Psoas muscle (tissue), 8 donors: ENCODE results near the gene MB. TPM values are rescaled to one million over a fixed set of nuclear protein-coding genes. Genes with fewer than 3 reads are reported as not detected.

Source experiments
- ATAC-seq, 4 donors: fragments of 200-7000 bp; cut with Tn5 transposase; one replicate each; pipeline ENCODE4 v1.9.1; 2020; ENCODE audit warnings: moderate library complexity in 3 of 4, mild to moderate bottlenecking in 2 of 4
- DNase-seq, 2 donors: peaks; one replicate each; pipeline ENCODE4 v3.0.0-alpha.2; 2020
- H3K27ac ChIP-seq: fragments of 200-600 bp; one replicate; pipeline ENCODE4 v1.8.0; 2022
- H3K27me3 ChIP-seq, 3 donors: fragments of 200-600 bp in 1 of 3; one replicate each; pipeline versions ENCODE4 v1.6.1 to v1.8.0; 2013 to 2022; ENCODE audit warnings: low read length in 2 of 3, mild to moderate bottlenecking in 2 of 3, moderate library complexity in 1 of 3; ENCODE audit not compliant: insufficient read depth in 3 of 3
- H3K36me3 ChIP-seq, 2 donors: fragments of 200-600 bp in 1 of 2; one replicate each; pipeline versions ENCODE4 v1.6.1 to v1.8.0; 2013 to 2022; ENCODE audit warnings: low read depth in 1 of 2, mild to moderate bottlenecking in 1 of 2, moderate library complexity in 1 of 2; ENCODE audit not compliant: insufficient read depth in 1 of 2
- H3K4me1 ChIP-seq: fragments of 200-600 bp; one replicate; pipeline ENCODE4 v1.8.0; 2022
- H3K4me3 ChIP-seq: fragments of 200-600 bp; one replicate; pipeline ENCODE4 v1.8.0; 2022; ENCODE audit warnings: mild to moderate bottlenecking
- H3K9me3 ChIP-seq: fragments of 200-600 bp; one replicate; pipeline ENCODE4 v1.8.0; 2022
- WGBS, 3 donors: extraction: QIAGEN DNeasy Blood & Tissue Kit; methylation state at CpG; one replicate each; pipeline versions ENCODE4 v1.1.6 to v1.1.7; 2013; 5-methylcytosine and 5-hydroxymethylcytosine counted together
- intact Hi-C, 2 donors: fragments of 100-400 bp; cut with DNase I; formaldehyde crosslinking; loops; one replicate each; pipeline versions ENCODE4 v1.11.0 to v1.14.2; 2022
- polyA plus RNA-seq, 3 donors: library from polyadenylated mRNA; stranded (reverse); fragments of 200-250 nt; gene quantifications; one replicate each; pipeline ENCODE4 v1.2.3, GENCODE V29; 2013
- total RNA-seq, 4 donors: library from RNA; stranded (reverse); fragmentation: NEBNext Ultra II Directional in 2 of 4; extraction: Animal tissue kit (Norgen Biotek cat#: 25700) in 2 of 4; gene quantifications; one replicate each; pipeline versions ENCODE4 v1.2.1 to v1.2.4, GENCODE V29; 2021 to 2023
- TF ChIP-seq, protein P1 (sequence below): fragments of 200-600 bp; IDR thresholded peaks from one replicate; pipeline ENCODE4 v1.8.0; 2022; ENCODE audit warnings: antibody characterized with exemption
- donor health status: healthy with polysubstance abuse.
- donor health status: DM: no; HTN: no; CAD: no; lungs with moderate emphysema.
- donor health status: Bipolar disorder and iron deficiency.
- donor health status: healthy.
- donor health status: DM: yes; HTN: yes; CAD: no.
- donor health status: DM: no; HTN: no; CAD: no.
- donor health status: DM: no; HTN: no; CAD: no.
- donor health status: DM: yes; HTN: yes; CAD: no.

Gene MB
- total and polyA plus RNA-seq, 7 donors: 6,836 to 12,606 (median 9,385) TPM

DNA sequence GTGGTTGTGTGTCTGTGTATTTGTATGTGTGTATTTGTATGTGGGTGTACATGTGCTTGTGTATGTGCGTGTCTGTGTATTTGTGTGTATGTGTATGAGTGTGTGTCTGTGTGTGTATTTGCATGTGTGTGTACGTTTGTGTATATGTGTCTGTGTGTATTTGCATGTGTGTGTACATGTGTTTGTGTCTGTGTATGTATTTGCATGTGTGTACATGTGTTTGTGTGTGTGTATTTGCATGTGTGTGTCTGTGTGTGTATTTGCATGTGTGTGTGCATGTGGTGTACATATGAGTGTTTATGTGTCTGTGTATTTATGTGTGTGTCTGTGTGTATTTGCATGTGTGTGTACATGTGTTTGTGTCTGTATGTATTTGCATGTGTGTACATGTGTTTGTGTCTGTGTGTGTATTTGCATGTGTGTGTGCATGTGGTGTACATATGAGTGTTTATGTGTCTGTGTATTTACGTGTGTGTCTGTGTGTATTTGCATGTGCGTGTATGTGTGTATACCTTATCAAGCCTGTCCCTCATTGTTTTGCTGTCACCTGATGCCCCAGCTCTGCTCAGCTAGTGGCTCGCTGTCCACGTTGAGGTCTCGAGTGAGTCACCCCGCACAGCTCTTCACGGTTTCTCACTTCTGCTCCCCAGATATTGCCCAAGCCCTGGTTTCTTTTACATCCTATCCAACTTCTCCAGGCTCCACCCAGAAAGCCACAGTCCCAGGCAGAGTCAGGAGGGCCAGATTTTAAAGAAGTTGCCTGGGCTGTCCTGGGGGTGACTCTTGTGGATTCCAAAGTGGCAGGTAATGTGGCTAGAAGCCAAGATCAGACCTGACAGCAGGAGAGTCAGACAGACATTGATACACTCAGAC lies 15.2 kb downstream of the MB start:
- peak overlapping the region; percentile 87 for H3K27ac ChIP-seq
- intact Hi-C loops: no loop called here
- DNase-seq (peak; percentile 70 to 83), ATAC-seq (peak; percentile 76 to 86 (median 82))
- no peaks in the 10 kb centered on the region for H3K9me3 ChIP-seq
- TF ChIP-seq, protein P1, sequence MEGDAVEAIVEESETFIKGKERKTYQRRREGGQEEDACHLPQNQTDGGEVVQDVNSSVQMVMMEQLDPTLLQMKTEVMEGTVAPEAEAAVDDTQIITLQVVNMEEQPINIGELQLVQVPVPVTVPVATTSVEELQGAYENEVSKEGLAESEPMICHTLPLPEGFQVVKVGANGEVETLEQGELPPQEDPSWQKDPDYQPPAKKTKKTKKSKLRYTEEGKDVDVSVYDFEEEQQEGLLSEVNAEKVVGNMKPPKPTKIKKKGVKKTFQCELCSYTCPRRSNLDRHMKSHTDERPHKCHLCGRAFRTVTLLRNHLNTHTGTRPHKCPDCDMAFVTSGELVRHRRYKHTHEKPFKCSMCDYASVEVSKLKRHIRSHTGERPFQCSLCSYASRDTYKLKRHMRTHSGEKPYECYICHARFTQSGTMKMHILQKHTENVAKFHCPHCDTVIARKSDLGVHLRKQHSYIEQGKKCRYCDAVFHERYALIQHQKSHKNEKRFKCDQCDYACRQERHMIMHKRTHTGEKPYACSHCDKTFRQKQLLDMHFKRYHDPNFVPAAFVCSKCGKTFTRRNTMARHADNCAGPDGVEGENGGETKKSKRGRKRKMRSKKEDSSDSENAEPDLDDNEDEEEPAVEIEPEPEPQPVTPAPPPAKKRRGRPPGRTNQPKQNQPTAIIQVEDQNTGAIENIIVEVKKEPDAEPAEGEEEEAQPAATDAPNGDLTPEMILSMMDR: no peak
- 30 to 69% (median 44%) methylated on average over 9 of the region's 9 CpGs for WGBS, 3 donors
- H3K4me3 ChIP-seq: no peak overlapping the region
- H3K4me1 ChIP-seq: peaks cover 56% of the 10 kb centered on the region
- H3K36me3 ChIP-seq: no peaks in the 10 kb centered on the region
- H3K27me3 ChIP-seq: no peaks in the 10 kb centered on the region

DNA sequence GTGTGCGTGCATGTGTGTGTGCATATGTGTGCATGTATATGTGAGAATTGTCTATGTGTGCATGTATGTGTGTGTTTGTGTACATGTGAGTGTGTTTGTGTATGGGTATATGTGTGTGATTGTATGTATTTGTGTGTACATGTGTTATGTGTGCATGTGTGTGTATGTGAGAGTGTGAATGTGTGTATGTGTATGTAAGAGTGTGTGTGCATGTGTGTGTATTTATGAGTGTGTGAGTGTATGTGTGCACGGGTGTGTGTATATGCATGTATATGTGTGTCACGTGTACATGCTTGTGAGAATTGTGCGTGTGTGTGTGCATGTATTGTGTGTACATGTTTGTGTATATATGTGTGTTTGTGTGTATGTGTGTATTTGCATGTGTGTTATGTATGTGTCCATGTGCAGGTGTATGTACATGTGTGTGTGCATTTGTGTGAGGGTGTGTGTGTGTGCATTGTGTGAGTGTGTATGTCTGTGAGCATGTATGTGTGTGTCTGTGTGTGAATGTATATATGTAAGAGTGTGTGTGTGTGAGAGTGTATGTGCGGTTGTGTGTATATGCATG lies 16.0 kb downstream of the MB start:
- no peak for DNase-seq
- ATAC-seq: no peak
- TF ChIP-seq, protein P1: no peak
- 85 to 95% (median 91%) methylated on average over 5 of the region's 5 CpGs for WGBS, 3 donors
- Histone ChIP-seq H3K4me3 (no peak overlapping the region), H3K27ac (no peak overlapping the region), H3K4me1 (peaks cover 49% of the 10 kb centered on the region), H3K27me3 (no peaks in the 10 kb centered on the region), H3K9me3 (no peaks in the 10 kb centered on the region), H3K36me3 (no peaks in the 10 kb centered on the region)
- intact Hi-C loops: no loop called here

DNA sequence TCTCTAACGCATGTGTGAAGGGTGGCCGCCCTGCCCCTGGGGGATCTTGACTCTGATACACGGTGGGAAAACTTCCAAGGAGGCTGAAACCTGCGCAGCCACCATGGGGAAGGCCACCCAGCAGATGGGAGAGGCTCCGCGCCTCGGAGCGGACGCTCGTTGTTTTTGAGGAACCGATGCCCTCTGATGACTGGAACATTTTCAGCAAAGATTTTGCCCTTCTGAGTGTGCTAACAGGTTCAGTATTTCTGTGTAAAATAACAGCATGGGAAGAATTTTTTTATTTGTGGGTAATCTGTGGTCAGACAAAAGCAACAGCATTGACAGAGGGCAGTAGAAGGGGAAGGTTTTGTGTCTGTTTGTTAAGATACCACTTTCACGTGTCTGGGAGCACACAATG lies 16.7 kb downstream of the MB start:
- ATAC-seq (no peak), DNase-seq (no peak)
- Histone ChIP-seq H3K9me3 (no peaks in the 10 kb centered on the region), H3K27me3 (no peaks in the 10 kb centered on the region), H3K4me3 (no peak overlapping the region), H3K36me3 (no peaks in the 10 kb centered on the region), H3K4me1 (peaks cover 51% of the 10 kb centered on the region), H3K27ac (peak overlapping the region; percentile 80)
- 73 to 89% (median 77%) methylated on average over 12 of the region's 12 CpGs for WGBS, 3 donors
- TF ChIP-seq, protein P1: no peak
- intact Hi-C loops: no loop called here

DNA sequence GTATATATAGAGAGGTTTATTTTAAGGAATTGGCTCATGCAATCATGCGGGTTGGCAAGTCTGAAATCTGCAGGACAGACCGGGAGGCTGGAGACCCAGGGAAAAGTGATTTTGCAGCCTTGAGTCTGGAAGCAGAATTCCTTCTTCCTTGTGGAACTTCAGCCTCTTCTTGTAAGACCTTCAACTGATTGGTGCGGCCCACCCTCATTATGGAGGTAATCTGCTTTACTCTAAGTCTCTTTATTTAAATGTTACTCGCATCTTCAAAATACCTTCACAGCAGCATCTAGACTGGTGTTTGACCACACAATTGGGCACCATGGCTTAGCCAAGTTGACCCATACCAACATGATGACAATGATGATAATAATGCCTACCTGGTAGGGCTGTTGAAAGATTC lies 17.8 kb downstream of the MB start:
- Histone ChIP-seq H3K27ac (peak overlapping the region; percentile 80), H3K4me1 (peaks cover 58% of the 10 kb centered on the region)
- DNase-seq: no peak

More for the DNA sequence above, 17.8 kb downstream of the MB start:
- Histone ChIP-seq H3K36me3 (no peaks in the 10 kb centered on the region), H3K27me3 (no peaks in the 10 kb centered on the region), H3K4me3 (no peak overlapping the region), H3K9me3 (no peaks in the 10 kb centered on the region)
- TF ChIP-seq, protein P1: no peak
- intact Hi-C loops: no loop called here
- ATAC-seq: no peak
- 60 to 74% (median 64%) methylated on average over 4 of the region's 4 CpGs for WGBS, 3 donors
